CD4-positive, alpha-beta T cell (primary cell): ENCODE data around the gene ESYT2. TPM values are rescaled to one million over a fixed set of nuclear protein-coding genes. Genes with fewer than 3 reads are reported as not detected.

Experiments
- ATAC-seq: fragments of 200-7000 bp; cut with Tn5 transposase; one replicate; pipeline ENCODE4 v1.10.0; 2022; ENCODE audit warnings: mild to moderate bottlenecking; ENCODE audit not compliant: poor library complexity
- CTCF ChIA-PET: fragments of 350-600 bp; sonication (Branson Sonifier 250); formaldehyde crosslinking; loops from one replicate; lab custom pipeline; 2021; ENCODE audit warnings: antibody characterized with exemption, inconsistent platforms; lab: Charles Lee
- POLR2A ChIA-PET: fragments of 350-600 bp; sonication (Branson Sonifier 250); formaldehyde crosslinking; loops from one replicate; lab custom pipeline; 2021; ENCODE audit warnings: antibody characterized with exemption, inconsistent platforms; lab: Charles Lee
- DNase-seq, 14 experiments: peaks; one replicate each; pipeline ENCODE4 v3.0.0-alpha.2; 2013 to 2020; ENCODE audit warnings: mixed read lengths in 2 of 14
- H3K27ac ChIP-seq, 2 donors: one replicate each; pipeline versions ENCODE4 v1.5.1 to v1.7.0; 2013; ENCODE audit warnings: low read length in 2 of 2, low read depth in 1 of 2, mild to moderate bottlenecking in 1 of 2
- H3K27me3 ChIP-seq, 2 experiments: 1 replicate in 1 of 2; 2 replicates in 1 of 2; pipeline versions ENCODE4 v1.6.1 to v1.7.0; 2013; ENCODE audit warnings: low read length in 2 of 2, control low read depth in 1 of 2, mild to moderate bottlenecking in 1 of 2, moderate library complexity in 1 of 2; ENCODE audit not compliant: insufficient read depth in 2 of 2, control insufficient read depth in 1 of 2
- H3K36me3 ChIP-seq: one replicate; pipeline ENCODE4 v1.6.1; 2013; ENCODE audit warnings: low read length, control low read depth; ENCODE audit not compliant: insufficient read depth
- H3K4me1 ChIP-seq: one replicate; pipeline ENCODE4 v1.6.1; 2013; ENCODE audit warnings: low read length, control low read depth; ENCODE audit not compliant: insufficient read depth
- H3K4me3 ChIP-seq: one replicate; pipeline ENCODE4 v1.5.1; 2013; ENCODE audit warnings: mild to moderate bottlenecking, low read length, moderate library complexity
- H3K9me3 ChIP-seq, 2 experiments: 1 replicate in 1 of 2; 2 replicates in 1 of 2; pipeline versions ENCODE4 v1.6.1 to v1.7.0; 2013; ENCODE audit warnings: low read length in 2 of 2, mild to moderate bottlenecking in 2 of 2, control low read depth in 1 of 2, moderate library complexity in 1 of 2; ENCODE audit not compliant: control insufficient read depth in 1 of 2, insufficient read depth in 1 of 2
- H3K27ac Mint-ChIP-seq: one replicate; pipeline ENCODE4 v1.8.0; 2020; ENCODE audit warnings: mixed read lengths
- H3K27me3 Mint-ChIP-seq: one replicate; pipeline ENCODE4 v1.8.0; 2021; ENCODE audit warnings: mixed read lengths
- H3K36me3 Mint-ChIP-seq: one replicate; pipeline ENCODE4 v1.8.0; 2021; ENCODE audit warnings: low read depth, mixed read lengths
- H3K4me1 Mint-ChIP-seq: one replicate; pipeline ENCODE4 v1.8.0; 2021; ENCODE audit warnings: low read depth, mixed read lengths
- H3K4me3 Mint-ChIP-seq: one replicate; pipeline ENCODE4 v1.8.0; 2020; ENCODE audit warnings: mild to moderate bottlenecking, mixed read lengths
- H3K9me3 Mint-ChIP-seq: one replicate; pipeline ENCODE4 v1.8.0; 2020; ENCODE audit warnings: mixed read lengths
- CTCF ChIP-seq: fragments of 200-600 bp; IDR thresholded peaks from one replicate; pipeline ENCODE4 v1.8.0; 2022; ENCODE audit warnings: antibody characterized with exemption, mild to moderate bottlenecking
- intact Hi-C, 2 experiments: fragments of 100-400 bp; cut with DNase I in 1 of 2; cut with micrococcal nuclease in 1 of 2; formaldehyde crosslinking; loops; one replicate each; pipeline versions ENCODE4 v1.15.1 to v1.9.0; 2023 to 2025; cut with DNase I, micrococcal nuclease
- total RNA-seq, 174 experiments: library from RNA in 2 of 174; stranded (reverse) in 2 of 174; gene quantifications; one replicate each; pipeline ENCODE4 v1.2.3 and lab custom pipeline; 2021 to 2026

The ESYT2 gene
- total RNA-seq, 2 experiments from 2014 or later = 106 to 112 TPM

- POLR2A ChIA-PET = no interaction called here
- H3K27ac Mint-ChIP-seq = peak overlapping the region; percentile 48
These were observed 68.4 kb downstream of the ESYT2 start for GRCh38 chr7:158760936-158761335.

GRCh38 chr7:158760445-158760764, 68.9 kb downstream of the ESYT2 start:
- Histone ChIP-seq H3K36me3 (peaks cover 89% of the 10 kb centered on the region), H3K9me3 (no peaks in the 10 kb centered on the region), H3K27me3 (no peaks in the 10 kb centered on the region), H3K27ac (no peak overlapping the region), H3K4me3 (no peak overlapping the region), H3K4me1 (no peaks in the 10 kb centered on the region)
- Mint-ChIP-seq H3K4me1 (peaks cover 9% of the 10 kb centered on the region), H3K4me3 (no peak overlapping the region), H3K27ac (peak overlapping the region; percentile 48), H3K36me3 (peaks cover 94% of the 10 kb centered on the region), H3K27me3 (no peaks in the 10 kb centered on the region), H3K9me3 (no peaks in the 10 kb centered on the region)
- DNase-seq (no peak), ATAC-seq (no peak)
- no peak for TF ChIP-seq CTCF
- ChIA-PET POLR2A (no interaction called here), CTCF (no interaction called here)
- intact Hi-C loops = loop anchor here in 1 of 2 experiments (5.0 kb wide), 1 partner anchor 67 kb away; the partner anchor contains the start of gene ESYT2

More at GRCh38 chr7:158760936-158761335, 68.4 kb downstream of the ESYT2 start:
- Mint-ChIP-seq H3K36me3 (peaks cover 92% of the 10 kb centered on the region), H3K4me1 (peaks cover 9% of the 10 kb centered on the region), H3K27me3 (no peaks in the 10 kb centered on the region), H3K9me3 (no peaks in the 10 kb centered on the region), H3K4me3 (no peak overlapping the region)
- Histone ChIP-seq H3K27ac (no peak overlapping the region), H3K9me3 (no peaks in the 10 kb centered on the region), H3K4me1 (no peaks in the 10 kb centered on the region), H3K4me3 (no peak overlapping the region), H3K27me3 (no peaks in the 10 kb centered on the region), H3K36me3 (peaks cover 86% of the 10 kb centered on the region)
- ATAC-seq (peak; percentile 63), DNase-seq (peak in 7 of 14 experiments; percentile 10 to 59 (median 46))
- TF ChIP-seq CTCF = peak; percentile 57
- intact Hi-C loops = loop anchor here in 1 of 2 experiments (5.0 kb wide), 1 partner anchor 66 kb away; the partner anchor contains the start of gene ESYT2
- CTCF ChIA-PET = no interaction called here

GRCh38 chr7:158759749-158760444, 69.4 kb downstream of the ESYT2 start:
- Mint-ChIP-seq H3K9me3 (no peaks in the 10 kb centered on the region), H3K36me3 (peaks cover 94% of the 10 kb centered on the region), H3K27me3 (no peaks in the 10 kb centered on the region), H3K4me3 (no peak overlapping the region), H3K4me1 (peaks cover 9% of the 10 kb centered on the region), H3K27ac (no peak overlapping the region)
- Histone ChIP-seq H3K4me1 (no peaks in the 10 kb centered on the region), H3K36me3 (peaks cover 89% of the 10 kb centered on the region), H3K27me3 (no peaks in the 10 kb centered on the region), H3K4me3 (no peak overlapping the region), H3K27ac (no peak overlapping the region), H3K9me3 (no peaks in the 10 kb centered on the region)
- POLR2A ChIA-PET = interaction anchor here (1.4 kb wide), 1 partner anchor 70 kb away, joined by 4 read pairs; the partner anchor contains the start of gene ESYT2
- TF ChIP-seq CTCF = no peak
- intact Hi-C loops = loop anchor here in 1 of 2 experiments (2.0 to 5.0 kb wide), 2 partner anchors 67 to 217 kb away; partner anchors contain the start of gene ESYT2
- ATAC-seq (no peak), DNase-seq (no peak)
- CTCF ChIA-PET = no interaction called here
